Astrocyte of the hippocampus (primary cell): ENCODE data around the gene VCAM1.

ENCODE experiments used
- DNase-seq: peaks from one replicate; pipeline ENCODE4 v3.0.0; 2011; ENCODE audit warnings: low read depth, low spot score

VCAM1 gene

DNA sequence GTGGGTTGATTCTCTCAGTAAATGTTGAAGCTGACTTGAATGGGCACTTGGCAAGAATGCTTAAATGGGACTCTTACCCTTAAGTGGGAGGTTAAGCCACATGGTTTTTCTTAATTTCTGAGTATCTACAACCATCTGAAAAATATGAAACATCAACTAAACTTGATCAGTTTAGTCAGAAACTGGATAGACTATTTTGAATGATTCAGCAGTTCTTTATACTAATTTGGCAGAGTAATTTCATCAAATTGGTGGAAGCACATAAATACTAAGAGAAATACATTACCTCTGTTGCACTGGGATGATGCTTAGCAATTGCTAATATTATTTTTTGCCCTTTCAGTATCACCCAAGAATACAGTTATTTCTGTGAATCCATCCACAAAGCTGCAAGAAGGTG lies 4.7 kb downstream of the VCAM1 start:
- DNase-seq = no peak

DNA sequence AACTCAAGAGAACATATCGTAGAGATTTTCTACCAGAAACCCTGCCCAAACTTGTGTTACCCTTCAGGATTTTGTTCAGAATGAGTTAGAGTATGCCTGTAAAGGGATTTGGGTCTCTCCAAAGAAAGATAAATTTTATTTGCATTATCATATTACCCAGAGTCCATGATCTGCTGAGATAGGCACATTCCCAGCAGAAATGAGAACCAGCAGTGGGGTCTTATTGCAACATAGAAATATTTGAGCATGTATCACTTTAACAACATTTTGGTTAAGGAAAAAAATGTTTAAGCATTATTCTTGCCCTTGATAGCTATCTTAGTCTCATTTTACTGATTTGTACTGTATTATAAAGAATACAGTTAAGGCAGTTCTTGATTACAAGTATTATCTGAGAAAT lies 10.6 kb downstream of the VCAM1 start:
- DNase-seq = no peak

DNA sequence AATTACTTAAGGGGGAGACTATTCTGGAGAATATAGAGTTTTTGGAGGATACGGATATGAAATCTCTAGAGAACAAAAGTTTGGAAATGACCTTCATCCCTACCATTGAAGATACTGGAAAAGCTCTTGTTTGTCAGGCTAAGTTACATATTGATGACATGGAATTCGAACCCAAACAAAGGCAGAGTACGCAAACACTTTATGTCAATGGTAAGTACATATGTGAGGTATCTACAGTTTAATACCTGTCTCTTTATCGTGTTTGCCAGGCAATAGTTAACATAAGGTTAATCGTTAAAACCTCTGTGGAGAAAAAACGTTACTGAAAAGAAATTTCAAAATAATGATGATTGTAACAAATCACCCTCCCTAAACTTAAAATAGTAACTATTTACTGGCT lies 11.8 kb downstream of the VCAM1 start:
- no peak for DNase-seq

DNA sequence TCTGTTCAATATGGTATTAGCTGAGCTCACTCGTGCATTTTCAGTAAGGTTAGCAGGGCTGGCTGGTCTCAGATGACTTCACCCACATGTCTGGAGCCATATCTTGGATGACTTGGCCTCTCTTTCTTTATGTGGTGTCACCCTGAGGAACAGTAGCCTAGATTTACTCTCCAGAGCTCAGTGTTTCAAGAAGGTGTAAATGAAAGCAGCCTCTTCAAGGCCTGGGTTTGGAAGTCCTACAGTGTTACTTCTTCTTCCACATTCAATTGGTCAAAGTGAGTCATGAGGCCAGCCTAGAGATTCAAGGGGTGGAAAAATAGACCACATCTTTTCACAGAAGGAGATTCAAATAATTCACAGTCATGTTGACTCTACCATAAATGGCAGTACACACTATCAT lies 12.2 kb downstream of the VCAM1 start:
- DNase-seq = no peak

DNA sequence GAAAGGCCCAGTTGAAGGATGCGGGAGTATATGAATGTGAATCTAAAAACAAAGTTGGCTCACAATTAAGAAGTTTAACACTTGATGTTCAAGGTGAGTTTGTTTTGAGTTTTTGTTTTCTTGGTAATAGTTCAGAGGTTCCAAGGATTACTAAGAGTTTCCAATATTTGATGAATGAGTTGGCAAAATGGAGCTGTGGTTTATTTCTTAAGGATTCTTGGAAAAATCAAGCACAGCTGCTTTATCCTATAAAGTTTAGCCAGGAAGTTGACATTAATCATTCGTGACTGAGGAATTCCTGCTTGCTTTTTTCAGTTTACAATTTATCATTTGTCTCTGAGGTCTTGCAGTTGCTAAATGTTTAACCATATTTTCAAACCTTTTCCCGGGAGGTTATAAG lies 15.1 kb downstream of the VCAM1 start:
- peak; percentile 61 for DNase-seq

DNA sequence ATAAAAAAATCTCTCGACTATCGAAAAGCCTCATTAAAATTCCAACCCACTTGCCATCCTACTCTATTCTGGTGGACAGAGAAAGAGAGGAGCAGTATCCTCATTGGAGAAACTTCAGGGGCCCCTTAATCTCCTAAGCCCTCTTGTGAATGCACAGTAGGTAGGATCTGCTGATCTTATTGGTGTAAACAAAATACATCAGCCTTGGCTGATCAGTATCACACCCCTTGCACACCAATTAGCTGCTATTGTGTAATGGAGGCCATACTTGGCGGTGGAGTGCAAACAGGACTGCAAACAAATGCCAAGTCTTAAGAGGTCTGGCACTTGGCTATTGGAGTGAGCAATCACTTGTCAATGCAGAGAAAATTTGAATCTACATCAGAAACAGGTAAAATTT lies 15.7 kb downstream of the VCAM1 start:
- no peak for DNase-seq

DNA sequence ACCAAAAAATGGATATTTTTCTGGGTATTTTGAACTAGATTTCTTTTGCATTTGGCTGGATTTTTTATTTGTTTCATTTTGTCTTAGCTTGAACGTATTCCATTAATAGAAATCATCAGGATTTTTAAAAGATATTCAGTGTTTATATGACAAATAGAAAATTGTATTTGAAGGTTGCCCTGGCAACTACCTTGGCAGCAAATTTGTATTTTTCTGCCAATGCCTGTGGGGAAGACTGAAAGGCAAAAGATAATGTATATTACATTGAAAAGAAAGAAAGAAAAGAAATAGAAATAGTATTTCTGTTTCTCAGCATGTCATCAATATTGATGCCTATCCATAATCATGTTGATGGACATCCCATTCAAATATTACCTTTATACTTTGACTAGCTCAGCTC lies 16.8 kb downstream of the VCAM1 start:
- peak; percentile 45 for DNase-seq

DNA sequence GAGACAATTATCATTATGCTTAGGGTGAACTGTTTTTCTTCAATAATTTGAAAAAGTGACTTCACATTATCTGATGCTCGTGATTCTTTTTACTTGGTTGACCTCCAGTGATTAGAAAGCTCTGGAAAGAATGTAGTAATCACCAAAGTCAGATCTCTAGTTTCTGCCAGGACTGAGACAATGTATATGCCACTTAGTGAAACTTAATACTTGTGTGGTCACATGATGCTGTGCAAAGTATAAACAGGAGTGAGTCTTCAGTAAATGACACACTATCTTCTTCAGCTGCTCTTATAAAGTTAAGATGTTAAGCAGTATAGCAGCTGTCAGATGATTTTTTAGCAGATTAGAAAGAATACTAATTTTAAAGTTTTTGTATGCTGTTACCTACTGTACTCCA lies 17.2 kb downstream of the VCAM1 start:
- DNase-seq = no peak

DNA sequence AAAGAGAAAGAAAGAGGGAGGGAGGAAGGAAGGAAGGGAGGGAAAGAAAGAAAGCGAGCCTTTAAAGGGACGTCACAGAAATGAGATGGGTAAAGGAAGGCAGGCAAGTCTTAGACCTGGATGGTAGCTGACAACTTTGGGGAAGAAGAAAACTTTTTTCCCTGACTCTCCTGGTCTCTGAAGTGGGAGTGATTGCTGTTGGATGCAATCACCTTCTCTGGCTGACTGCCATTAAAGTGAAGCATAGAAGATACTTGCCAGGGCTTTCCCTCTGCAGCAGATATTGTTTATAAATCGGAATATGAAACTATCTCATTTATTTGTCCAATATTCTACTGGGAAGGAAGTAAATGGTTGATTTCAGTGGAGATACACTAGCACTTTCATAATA lies 27.0 kb downstream of the VCAM1 start:
- DNase-seq = no peak

DNA sequence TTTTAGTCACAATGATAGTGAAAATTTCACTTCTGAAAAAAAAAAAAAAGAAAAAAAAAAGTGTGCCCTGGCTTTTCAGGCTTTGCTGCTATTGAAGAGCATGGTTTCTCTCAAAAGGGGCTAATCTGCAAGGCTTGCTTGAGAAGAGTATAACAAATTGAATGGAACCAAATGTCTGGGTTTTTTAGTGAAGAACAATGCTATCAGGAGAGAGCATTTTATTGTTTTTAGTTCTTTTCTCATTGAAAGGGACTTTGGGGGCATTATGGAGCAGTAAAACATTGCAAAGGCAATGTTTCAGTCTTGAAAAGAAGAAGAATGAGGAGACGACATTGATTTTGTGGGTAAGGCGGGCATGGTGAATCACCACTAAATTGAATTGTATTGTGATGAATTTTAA lies 28.2 kb downstream of the VCAM1 start:
- no peak for DNase-seq

DNA sequence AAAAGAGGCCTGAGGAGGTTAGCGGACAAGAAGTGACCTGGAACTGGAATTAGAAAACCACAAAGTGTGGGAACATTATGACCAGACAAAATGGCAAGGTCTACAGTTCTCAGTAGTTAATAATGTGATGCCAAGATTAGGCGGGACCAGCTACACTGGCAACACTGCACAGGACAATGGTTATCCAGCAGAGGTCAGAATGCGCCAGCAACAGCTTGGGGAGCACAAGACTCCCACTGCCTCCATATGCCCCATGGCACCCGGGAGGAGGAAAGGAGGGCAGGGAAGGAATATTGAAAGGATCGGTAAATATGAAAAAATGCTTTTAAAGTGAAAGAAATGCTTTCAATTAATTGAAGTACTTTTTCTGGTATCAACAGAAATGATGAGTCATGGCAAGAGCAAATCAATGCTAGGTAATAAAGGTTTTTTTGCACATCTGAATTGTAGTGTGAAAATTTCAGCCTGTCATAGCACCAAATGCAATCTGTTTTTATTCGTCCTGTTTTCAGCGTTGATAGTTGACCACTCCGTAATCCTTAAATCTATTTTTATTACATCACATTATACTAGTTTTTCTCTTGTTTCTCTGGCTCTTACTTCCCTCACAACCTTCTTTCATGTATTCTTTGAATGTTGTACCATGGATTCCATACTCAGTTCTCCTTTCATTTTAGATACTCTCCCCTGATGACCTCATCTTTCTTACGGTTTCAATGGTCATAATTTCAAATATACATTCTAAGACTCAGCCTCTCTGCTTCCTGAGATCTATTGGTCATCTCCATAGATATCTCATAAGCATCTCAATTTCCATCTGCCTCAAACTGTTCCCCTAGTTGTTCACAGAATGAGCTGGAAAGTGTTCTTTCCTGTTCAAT lies 30.7 kb downstream of the VCAM1 start:
- no peak for DNase-seq

DNA sequence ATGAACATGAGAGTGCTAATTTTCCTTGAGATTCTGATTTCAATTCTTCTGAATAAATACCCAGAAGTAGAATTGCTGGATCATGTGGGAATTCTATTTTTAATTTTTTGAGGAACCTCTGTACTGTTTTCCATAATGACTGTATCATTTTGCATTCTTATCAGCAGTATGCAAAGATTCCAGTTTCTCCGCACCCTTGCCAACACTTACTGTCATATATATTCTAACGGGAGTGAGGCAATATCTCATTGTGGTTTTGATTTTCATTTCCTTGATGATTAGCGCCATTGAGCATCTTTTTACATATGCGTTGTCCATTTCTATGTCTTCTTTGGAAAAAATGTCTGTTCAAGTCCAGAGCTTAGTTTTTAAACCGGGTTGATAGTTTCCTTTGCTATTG lies 33.2 kb downstream of the VCAM1 start:
- no peak for DNase-seq

DNA sequence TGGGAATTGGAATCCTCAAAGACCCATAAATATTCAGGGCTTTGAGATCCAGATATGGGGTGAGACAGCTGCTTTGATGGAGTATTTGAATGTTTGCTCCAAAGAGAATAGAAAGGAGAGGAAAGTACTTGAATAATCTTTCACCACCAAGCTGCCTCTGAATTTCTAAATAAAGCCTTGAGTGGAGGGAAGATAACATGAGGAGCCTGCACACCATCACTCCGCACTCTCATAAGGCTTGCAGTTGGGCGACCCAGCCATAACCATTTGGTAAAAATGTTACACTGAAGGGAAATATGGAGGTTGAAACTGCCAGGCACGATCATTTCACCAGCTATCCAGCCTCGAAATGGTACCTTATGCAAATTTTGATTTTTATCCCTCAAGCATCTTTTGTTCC lies 38.4 kb downstream of the VCAM1 start:
- no peak for DNase-seq

DNA sequence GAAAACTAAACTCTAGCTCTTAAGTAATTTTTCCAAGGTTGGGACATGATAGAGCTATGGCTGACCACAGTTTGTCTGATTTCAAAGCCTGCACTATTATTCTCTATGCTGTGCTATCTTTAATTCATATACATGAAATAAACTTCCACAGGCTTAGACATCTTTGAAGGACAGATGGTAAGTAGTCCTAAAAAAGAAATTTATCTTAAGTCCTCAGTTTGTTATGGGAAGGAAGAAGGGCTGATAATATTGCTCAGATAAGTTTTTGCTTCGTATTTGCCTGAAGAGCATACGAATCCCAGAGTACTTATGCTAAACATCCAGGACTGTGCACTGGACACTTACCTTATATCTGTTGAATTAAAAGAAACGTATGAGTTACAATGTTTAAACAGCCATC lies 39.6 kb downstream of the VCAM1 start:
- DNase-seq = no peak

DNA sequence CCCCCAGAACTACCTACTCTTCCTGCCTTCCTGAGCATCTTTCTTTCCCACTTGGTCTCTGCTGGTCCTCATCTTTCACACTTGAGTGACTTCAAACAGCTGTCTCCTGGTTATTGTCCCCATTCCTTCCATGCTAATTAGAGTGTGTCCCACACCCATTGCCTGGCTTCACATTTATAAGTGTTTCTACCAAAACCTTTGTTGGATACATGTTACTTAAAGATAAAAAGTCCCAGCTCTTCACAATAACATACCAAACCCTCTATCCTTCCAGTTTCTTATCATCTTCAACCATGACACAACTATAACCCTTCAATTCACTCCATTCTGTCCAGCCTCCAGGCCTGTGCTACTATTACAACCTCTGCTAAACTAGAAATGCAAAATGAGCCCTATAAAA lies 41.0 kb downstream of the VCAM1 start:
- DNase-seq = no peak

DNA sequence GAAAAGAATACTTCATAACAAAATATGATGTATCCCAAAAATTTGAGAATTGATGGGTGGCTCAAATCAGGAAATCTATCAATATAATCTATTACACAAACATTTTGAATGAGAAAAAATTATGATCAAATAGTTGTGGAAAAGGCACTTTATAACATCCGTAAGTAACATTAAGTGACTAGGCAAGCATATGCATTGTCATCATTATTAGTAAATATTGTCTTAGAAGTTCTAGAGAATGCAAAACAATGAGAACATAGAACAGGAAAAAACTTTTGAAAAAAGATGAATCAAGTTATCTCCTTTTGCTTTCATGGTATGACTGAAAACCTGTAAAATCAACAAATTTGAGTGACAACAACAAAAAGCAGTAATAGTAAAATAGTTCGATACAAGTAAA lies 42.9 kb downstream of the VCAM1 start:
- DNase-seq = no peak

DNA sequence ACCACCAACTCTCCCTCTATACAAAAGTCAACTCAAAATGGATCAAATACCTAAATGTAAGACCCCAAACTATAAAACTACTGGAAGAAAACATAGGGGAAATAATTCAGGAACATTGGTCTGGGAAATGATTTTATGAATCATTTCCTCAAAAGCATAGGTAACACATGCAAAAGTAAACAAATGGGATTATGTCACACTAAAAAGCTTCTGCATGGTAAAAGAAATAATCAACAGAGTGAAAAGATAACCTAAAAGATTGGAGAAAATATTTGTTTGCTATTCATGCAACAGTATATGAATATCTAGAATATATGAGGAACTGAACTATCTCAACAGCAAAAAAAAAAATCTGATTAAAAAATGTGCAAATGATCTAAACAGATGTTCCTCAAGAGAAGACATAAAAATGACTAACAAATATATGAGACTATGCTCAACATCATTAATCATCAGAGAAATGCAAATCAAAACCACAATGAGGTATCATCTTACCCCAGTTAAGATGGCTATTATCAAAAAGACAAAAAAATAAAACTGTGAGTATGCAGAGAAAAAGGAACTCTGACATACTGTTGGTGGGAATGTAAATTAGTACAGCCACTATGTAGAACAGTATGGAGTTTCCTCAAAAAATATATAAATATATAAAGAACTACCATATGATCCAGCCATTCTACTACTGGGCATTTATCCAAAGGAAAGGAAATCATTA lies 47.8 kb downstream of the VCAM1 start:
- no peak for DNase-seq

DNA sequence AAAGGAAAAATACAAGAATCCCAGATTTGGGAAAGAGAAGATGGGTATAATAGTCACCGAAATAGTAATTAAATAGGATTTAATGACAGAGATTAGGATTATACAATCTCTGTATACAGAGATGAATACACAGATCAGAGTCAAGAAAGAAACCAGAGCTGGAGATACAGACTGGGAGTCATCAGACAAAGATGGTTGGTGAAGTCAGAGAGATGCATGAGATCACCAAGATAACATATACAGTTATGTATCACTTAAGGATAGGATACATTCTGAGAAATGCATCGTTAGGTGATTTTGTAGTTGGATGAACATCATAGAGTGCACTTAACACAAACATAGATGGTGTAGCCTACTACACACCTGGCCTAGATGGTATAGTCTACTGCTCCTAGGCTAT lies 49.8 kb downstream of the VCAM1 start:
- no peak for DNase-seq

DNA sequence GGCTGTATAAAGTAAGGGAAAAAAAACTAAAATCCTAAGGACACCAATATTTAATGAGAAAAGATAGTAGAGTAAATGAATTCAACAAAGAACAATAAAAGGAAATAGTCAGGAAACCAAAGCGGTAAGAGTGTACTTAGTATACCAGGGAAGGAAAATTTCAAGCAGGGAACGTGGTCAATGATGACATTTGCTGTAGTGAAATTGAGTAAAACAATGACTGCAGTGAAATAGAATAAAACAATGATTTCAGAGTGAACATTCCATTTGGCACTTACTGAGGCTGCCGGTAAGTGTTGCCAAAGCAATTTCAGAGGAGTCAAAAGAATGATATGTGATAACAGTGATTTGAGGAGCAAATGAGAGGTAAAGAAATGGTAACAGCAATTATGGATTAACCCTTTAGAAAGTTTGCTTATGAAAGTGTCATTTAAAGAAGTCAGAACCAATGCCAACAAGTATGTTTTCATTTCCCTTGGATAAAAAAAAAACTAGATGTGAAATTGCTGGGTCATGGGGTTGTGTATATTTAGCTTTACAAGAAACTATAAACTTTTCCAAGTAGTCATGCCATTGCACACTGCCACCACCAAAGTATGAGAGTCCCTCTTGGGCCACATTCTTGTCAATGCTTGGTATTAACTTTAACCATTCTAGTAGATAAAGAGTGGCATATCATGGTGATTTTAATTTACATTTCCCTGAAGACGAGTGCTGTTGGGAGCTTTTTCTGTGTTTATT lies 50.5 kb downstream of the VCAM1 start:
- no peak for DNase-seq

DNA sequence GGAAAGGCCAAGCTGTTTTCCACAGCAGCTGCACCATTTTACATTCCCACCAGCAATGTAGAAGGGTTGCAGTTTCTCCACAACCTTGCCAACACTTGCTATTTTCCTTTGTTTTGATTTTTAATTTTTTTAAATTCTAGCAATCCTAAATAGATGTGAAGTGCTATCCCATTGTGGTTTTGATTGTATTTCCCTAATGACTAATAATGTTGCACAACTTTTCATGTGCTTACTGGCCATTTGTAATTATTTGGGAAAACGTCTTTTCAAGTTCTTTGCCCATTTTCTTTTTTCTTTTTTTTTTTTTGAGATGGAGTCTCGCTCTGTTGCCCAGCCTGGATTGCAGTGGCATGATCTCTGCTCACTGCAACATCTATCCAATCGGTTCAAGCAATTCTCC lies 53.9 kb downstream of the VCAM1 start:
- no peak for DNase-seq

DNA sequence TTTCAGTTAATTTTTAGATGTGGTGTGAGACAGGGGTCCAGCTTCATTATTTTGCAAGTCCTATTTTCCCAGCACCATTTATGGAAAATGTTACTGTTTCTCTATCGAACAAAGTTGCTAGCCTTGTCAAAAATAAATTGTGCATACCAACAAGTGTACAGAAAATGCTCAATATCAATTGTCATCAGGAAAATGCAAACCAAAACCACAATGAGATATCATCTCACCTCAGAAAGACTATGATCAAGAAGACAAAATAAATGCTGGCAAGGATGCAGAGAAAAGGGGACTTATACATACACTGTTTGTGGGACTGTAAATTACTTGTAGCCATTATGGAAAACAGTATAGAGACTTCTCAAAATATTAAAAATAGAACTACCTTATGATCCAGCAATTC lies 54.8 kb downstream of the VCAM1 start:
- DNase-seq = no peak

DNA sequence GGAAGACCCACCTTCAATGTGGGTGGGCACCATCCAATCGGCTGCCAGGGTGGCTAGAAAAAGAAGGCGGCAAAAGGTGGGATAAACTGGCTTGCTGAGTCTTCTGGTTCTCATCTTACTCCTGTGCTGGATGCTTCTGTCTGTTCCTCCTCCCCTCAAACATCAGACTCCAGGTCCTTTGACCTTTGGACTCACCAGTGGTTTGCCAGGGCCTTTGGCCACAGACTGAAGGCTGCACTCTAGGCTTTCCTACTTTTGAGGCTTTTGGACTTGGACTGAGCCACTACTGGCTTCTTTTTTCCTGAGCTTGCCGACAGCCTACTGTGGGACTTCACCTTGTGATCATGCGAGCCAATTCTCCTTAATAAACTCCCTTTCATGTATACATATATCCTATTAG lies 55.9 kb downstream of the VCAM1 start:
- DNase-seq = no peak

DNA sequence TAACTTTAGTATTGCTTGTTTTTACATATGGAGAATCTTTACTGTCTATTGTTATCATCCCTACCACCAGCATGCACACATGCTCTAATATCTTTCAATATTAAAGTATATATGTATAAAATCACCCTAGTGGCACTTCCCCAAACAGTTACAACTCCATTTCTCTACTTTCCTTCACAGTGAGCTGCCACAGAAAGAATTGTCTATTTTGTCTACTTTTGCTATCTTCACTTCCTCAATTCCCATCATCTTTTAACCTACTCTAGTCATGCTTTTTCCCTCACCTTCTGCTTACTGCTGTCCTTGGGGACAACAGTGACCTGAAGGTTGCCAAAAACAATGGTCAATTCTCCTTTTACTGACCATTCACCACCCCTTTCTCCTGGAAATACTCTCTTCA lies 59.2 kb downstream of the VCAM1 start:
- no peak for DNase-seq
